GM12891 (cell line): ENCODE measurements around the gene UNC5A.

Experiments used
- DNase-seq: peaks from one replicate; pipeline ENCODE4 v3.0.0; 2011; ENCODE audit warnings: low spot score; ENCODE audit not compliant: insufficient read length
- FAIRE-seq: peaks from 2 replicates; lab custom pipeline; 2011; peaks lifted over from hg19 to GRCh38; lab: Jason Lieb, UNC
- PAX5 ChIP-seq: IDR thresholded peaks from 2 replicates; pipeline ENCODE4 v1.6.1; 2011; ENCODE audit warnings: low read length, moderate library complexity, mild to moderate bottlenecking; ENCODE audit not compliant: insufficient read depth, severe bottlenecking
- POLR2A ChIP-seq: IDR thresholded peaks from 2 replicates; pipeline ENCODE4 v1.6.1; 2011; ENCODE audit warnings: low read depth, low read length, control low read depth
- POLR2AphosphoS5 ChIP-seq: IDR thresholded peaks from 2 replicates; pipeline ENCODE4 v1.6.1; 2011; ENCODE audit warnings: low read depth, low read length, control low read depth
- POU2F2 ChIP-seq: IDR thresholded peaks from 2 replicates; pipeline ENCODE4 v1.6.1; 2011; ENCODE audit warnings: low read depth, mild to moderate bottlenecking, control low read depth, low read length, moderate library complexity
- SPI1 ChIP-seq: IDR thresholded peaks from 2 replicates; pipeline ENCODE4 v1.6.1; 2011; ENCODE audit warnings: low read depth, low read length, control low read depth
- TAF1 ChIP-seq: IDR thresholded peaks from 2 replicates; pipeline ENCODE4 v1.6.1; 2011; ENCODE audit warnings: low read depth, low read length, control low read depth

The UNC5A gene

GRCh38 chr5:176836811-176837706 is 26.7 kb downstream of the UNC5A start:
- DNase-seq (no peak), FAIRE-seq (no peak)
- no peak for TF ChIP-seq POU2F2

DNA sequence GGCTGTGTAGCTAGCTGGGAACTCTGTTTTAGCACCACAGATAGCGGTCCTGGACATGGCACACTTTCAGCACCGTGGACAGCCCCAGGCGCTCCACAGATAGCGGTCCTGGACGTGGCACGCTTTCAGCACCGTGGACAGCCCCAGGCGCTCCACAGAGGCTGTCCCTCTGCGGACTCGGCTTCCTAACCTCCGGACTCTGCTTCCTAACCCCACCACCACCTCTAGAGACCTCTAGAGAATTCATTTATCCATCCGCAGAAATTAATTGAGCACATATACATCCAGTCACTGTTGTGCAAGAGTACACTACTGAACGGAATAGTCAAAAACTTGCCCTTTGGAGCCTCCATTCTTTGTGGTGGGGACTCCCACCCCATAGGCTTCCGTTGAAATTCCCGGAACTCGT is 27.4 kb downstream of the UNC5A start:
- FAIRE-seq (peak; percentile 56), DNase-seq (peak; percentile 58)
- no peak for TF ChIP-seq TAF1
- no peak for TF ChIP-seq POLR2AphosphoS5
- no peak for TF ChIP-seq SPI1
- no peak for TF ChIP-seq POU2F2
- TF ChIP-seq PAX5: no peak
- TF ChIP-seq POLR2A: no peak

GRCh38 chr5:176843673-176844072 is 33.3 kb downstream of the UNC5A start:
- FAIRE-seq (no peak), DNase-seq (no peak)
- TF ChIP-seq SPI1 (no peak), POLR2A (no peak), POU2F2 (no peak), TAF1 (no peak), POLR2AphosphoS5 (no peak), PAX5 (no peak)

- no peak for TF ChIP-seq PAX5
- TF ChIP-seq TAF1: no peak
- TF ChIP-seq SPI1: no peak
- no peak for TF ChIP-seq POLR2A
- TF ChIP-seq POLR2AphosphoS5: no peak
- TF ChIP-seq POU2F2: no peak
- no peak for FAIRE-seq
- DNase-seq: no peak
Measured at GRCh38 chr5:176844281-176844680, 33.9 kb downstream of the UNC5A start.

- TF ChIP-seq POLR2A (no peak), SPI1 (no peak), POLR2AphosphoS5 (no peak), PAX5 (no peak), TAF1 (no peak), POU2F2 (no peak)
- DNase-seq (no peak), FAIRE-seq (no peak)
Measured at GRCh38 chr5:176844706-176845391, 34.5 kb downstream of the UNC5A start.

DNA sequence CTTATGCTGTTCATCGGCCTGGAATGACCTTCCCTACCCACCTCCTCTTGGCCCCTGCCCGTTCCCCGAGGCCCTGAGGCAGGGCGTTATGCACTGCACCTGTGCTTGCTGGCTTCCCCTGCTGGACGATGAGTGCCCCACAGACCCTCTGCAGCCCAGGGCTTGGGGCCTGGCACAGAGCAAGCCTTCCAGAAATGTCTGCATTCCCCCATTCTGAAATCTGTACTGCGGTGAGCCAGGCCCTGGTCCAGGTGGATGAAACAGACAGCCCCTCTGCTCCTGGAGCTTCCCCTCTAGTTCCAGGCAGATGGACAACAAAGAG is 35.0 kb downstream of the UNC5A start:
- no peak for DNase-seq
- FAIRE-seq: no peak
- TF ChIP-seq SPI1: no peak
- no peak for TF ChIP-seq PAX5
- TF ChIP-seq POLR2AphosphoS5: no peak
- no peak for TF ChIP-seq POLR2A
- TF ChIP-seq POU2F2: no peak
- TF ChIP-seq TAF1: no peak

DNA sequence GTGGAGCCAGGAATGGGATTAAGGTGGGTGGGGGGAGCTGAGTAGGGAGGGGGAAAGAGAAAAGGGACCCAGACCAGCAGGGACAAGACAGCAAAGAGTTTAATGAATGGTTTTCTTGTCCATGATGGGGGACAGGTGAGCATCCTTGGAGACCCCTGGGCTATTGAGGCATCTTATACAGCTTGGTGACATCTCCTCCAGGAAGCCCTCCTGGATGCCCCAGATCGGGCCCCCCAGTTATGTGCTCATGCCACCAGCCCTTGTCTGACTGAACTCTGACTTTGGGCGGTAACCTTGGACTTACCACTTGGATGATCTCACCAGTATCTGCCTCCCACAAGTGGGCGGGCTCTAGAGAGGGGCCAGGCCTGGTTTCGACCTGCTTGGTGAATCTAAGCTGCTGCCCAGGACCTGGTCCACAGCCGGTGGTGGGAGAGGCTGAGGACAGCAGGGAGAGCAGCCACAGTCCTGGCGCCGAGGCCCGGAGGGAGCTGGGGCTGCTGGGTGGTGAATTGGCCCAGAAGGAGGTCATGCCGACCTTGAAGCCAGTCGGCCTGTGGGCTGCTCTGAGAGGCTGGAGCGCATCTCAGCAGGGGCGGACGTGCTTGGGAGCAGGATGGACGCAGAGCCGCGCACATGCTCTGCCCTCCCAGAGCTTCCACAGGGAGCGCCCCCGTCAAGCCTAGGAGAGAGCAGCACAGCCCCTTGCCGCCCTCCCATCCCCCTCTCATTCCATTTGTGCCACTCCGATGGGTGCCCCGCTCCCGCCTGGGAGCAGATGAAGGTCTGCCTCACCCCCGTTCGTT is 36.2 kb downstream of the UNC5A start:
- FAIRE-seq (no peak), DNase-seq (no peak)
- TF ChIP-seq POU2F2: no peak
- TF ChIP-seq POLR2A: no peak
- no peak for TF ChIP-seq TAF1
- no peak for TF ChIP-seq SPI1
- TF ChIP-seq POLR2AphosphoS5: no peak
- no peak for TF ChIP-seq PAX5

- FAIRE-seq: no peak
- DNase-seq: no peak
Measured at GRCh38 chr5:176847148-176847547, 36.8 kb downstream of the UNC5A start.

More at GRCh38 chr5:176847148-176847547, 36.8 kb downstream of the UNC5A start:
- TF ChIP-seq TAF1 (no peak), SPI1 (no peak), POLR2A (no peak), POLR2AphosphoS5 (no peak), PAX5 (no peak), POU2F2 (no peak)
